C4-2B (cell line): Measurements from ENCODE around the gene TMEM151A.

Experiments used
- ZFX ChIP-seq: fragments of 450-650 bp; IDR thresholded peaks from 2 replicates; pipeline ENCODE4 v1.6.1; 2017
- TF ChIP-seq, protein P1 (sequence below): fragments of 450-650 bp; conservative IDR thresholded peaks from 2 replicates; pipeline ENCODE4 v1.5.1; 2017; ENCODE audit warnings: mild to moderate bottlenecking

- TF ChIP-seq, protein P1, sequence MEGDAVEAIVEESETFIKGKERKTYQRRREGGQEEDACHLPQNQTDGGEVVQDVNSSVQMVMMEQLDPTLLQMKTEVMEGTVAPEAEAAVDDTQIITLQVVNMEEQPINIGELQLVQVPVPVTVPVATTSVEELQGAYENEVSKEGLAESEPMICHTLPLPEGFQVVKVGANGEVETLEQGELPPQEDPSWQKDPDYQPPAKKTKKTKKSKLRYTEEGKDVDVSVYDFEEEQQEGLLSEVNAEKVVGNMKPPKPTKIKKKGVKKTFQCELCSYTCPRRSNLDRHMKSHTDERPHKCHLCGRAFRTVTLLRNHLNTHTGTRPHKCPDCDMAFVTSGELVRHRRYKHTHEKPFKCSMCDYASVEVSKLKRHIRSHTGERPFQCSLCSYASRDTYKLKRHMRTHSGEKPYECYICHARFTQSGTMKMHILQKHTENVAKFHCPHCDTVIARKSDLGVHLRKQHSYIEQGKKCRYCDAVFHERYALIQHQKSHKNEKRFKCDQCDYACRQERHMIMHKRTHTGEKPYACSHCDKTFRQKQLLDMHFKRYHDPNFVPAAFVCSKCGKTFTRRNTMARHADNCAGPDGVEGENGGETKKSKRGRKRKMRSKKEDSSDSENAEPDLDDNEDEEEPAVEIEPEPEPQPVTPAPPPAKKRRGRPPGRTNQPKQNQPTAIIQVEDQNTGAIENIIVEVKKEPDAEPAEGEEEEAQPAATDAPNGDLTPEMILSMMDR, result no peak
- no peak for TF ChIP-seq ZFX
These were observed 4.3 kb upstream of the TMEM151A start for GRCh38 chr11:66287211-66287888.
